ENCODE measurements around the gene EPHB4. TPM values are rescaled to one million over a fixed set of nuclear protein-coding genes. Genes with fewer than 3 reads are reported as not detected.

EPHB4 gene
- total and polyA plus RNA-seq, 2 experiments from 2014 or later: 23.3 to 164 TPM

GRCh38 chr7:100822236-100823139 is 4.8 kb downstream of the EPHB4 start:
- H3K4me3 Mint-ChIP-seq: no peak overlapping the region
- Histone ChIP-seq H3K4me1 (ENCODE audit: insufficient read depth) (0 out of 2 replicates have a peak, but pooled peaks cover 6% of the 10 kb centered on the region), H2AFZ (no peak overlapping the region), H4K20me1 (replicated peaks; ENCODE audit: insufficient read depth) (peaks cover 36% of the 10 kb centered on the region), H3K9me2 (ENCODE audit: insufficient read depth) (no peaks in the 10 kb centered on the region), H3K27ac (ENCODE audit: low read depth) (peak overlapping the region; percentile 72; the same call in 1 of the 2 replicates), H3K79me2 (replicated peaks; ENCODE audit: insufficient read depth) (peaks cover 46% of the 10 kb centered on the region), H3K4me3 (no peak overlapping the region), H3F3A (replicated peaks; ENCODE audit: low read depth) (0 out of 2 replicates have a peak, but pooled peaks cover 9% of the 10 kb centered on the region), H3K4me2 (no peak overlapping the region), H3K27me3 (ENCODE audit: insufficient read depth) (no peaks in the 10 kb centered on the region), H3K36me3 (ENCODE audit: insufficient read depth) (peaks cover 47% of the 10 kb centered on the region)
- H3K36me3 Mint-ChIP-seq (ENCODE audit: low read depth): peaks cover 81% of the 10 kb centered on the region
- TF ChIP-seq ZNF331 (CRISPR knock-in tag; IDR thresholded peaks at IDR 0.05; ENCODE audit: low read depth) (no peak), CREB1 (CRISPR knock-in tag; IDR thresholded peaks at IDR 0.05; ENCODE audit: low read depth) (no peak), NANOG (IDR thresholded peaks at IDR 0.05; ENCODE audit: borderline replicate concordance) (no peak), ETS1 (IDR thresholded peaks at IDR 0.05) (no peak), EZH2phosphoT487 (IDR thresholded peaks at IDR 0.05; ENCODE audit: unreplicated experiment) (no peak), EZH2 (IDR thresholded peaks at IDR 0.05; ENCODE audit: low read depth, unreplicated experiment) (no peak), CTCF (conservative IDR thresholded peaks at IDR 0.05; ENCODE audit: low read depth in 2 of 2) (no peak), ZNF462 (CRISPR knock-in tag; IDR thresholded peaks at IDR 0.05) (no peak)
- peaks cover 15% of the 10 kb centered on the region for H3K4me1 Mint-ChIP-seq
- H3K9me3 Mint-ChIP-seq: no peaks in the 10 kb centered on the region
- no peak for ATAC-seq
- H3K27ac Mint-ChIP-seq: no peak overlapping the region
- H3K27me3 Mint-ChIP-seq (ENCODE audit: insufficient read depth, low read depth, poor library complexity): peaks cover 16% of the 10 kb centered on the region
- DNase-seq (ENCODE audit: low spot score): no peak

Measured in GM23338 (cell line).